ENCODE data around the gene UBIAD1.
"Not testable (repeated sequence)": the region's sequence is repeated elsewhere in the genome, so short reads cannot be mapped to it uniquely, and the experiment has no call there.

The UBIAD1 gene

DNA sequence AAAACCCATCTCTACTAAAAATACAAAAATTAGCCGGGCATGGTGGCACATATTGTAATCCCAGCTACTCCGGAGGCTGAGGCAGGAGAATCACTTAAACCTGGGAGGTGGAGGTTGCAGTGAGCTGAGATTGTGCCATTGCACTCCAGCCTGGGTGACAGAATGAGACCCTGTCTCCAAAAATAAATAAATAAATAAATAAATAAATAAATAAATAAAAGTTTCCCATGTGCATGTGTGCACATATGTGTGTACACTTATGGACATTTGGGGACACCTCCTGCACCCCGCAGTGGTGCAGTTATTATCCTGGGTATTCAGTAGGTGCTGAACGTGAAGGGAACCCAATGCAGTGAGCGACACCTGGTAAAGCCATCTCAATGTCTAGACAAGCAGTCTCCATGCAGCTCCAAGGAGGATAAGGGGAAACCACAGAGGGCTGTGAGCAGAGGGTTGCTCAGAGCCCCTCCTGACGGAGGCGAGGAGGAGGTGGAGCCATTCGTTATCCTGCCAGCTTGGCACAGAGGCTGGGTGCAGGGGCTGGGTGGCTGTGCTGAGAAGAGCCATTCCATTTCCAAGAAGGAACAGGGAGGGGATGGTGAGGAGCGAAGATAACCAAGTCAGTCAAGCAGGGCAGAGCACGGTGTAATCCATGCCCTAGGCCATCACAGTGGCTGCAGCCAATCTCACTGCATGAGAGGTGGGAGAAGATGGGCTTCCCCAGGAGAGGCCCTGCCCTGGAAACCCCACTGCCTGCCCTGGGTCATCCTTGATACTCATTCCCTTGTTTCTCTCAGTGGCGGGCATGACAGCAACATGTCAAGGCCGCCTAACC is 25.6 kb downstream of the UBIAD1 start:
- no peak for DNase-seq (ENCODE audit: low read depth)

DNA sequence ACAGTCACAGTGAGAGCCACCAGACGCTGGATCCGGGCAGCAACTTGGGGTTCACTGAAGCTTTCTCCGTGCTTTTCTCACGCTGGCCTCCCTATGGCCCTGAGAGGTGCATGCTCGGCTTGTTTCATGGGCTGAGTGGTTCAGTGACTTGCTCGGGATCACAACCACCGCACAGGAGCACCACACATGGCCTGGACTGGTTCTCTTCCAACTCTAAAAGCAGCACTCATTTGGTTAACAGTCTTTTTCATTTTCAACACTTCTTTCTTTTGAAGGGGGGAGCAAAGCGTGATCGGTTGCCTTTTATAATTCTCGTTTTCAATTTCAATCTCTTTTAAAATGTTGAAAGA is 26.2 kb downstream of the UBIAD1 start:
- H3K4me3 ChIP-seq (ENCODE audit: control insufficient read depth, low read depth, low read length): no peak overlapping the region
- DNase-seq (ENCODE audit: low read depth): no peak
- TF ChIP-seq, protein P1, sequence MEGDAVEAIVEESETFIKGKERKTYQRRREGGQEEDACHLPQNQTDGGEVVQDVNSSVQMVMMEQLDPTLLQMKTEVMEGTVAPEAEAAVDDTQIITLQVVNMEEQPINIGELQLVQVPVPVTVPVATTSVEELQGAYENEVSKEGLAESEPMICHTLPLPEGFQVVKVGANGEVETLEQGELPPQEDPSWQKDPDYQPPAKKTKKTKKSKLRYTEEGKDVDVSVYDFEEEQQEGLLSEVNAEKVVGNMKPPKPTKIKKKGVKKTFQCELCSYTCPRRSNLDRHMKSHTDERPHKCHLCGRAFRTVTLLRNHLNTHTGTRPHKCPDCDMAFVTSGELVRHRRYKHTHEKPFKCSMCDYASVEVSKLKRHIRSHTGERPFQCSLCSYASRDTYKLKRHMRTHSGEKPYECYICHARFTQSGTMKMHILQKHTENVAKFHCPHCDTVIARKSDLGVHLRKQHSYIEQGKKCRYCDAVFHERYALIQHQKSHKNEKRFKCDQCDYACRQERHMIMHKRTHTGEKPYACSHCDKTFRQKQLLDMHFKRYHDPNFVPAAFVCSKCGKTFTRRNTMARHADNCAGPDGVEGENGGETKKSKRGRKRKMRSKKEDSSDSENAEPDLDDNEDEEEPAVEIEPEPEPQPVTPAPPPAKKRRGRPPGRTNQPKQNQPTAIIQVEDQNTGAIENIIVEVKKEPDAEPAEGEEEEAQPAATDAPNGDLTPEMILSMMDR (conservative IDR thresholded peaks at IDR 0.05; ENCODE audit: control insufficient read depth, insufficient read depth, low read depth, low read length): no peak

More for the DNA sequence above, 25.6 kb downstream of the UBIAD1 start:
- no peak overlapping the region for H3K4me3 ChIP-seq (ENCODE audit: control insufficient read depth, low read depth, low read length)
- TF ChIP-seq, protein P1 (conservative IDR thresholded peaks at IDR 0.05; ENCODE audit: control insufficient read depth, insufficient read depth, low read depth, low read length): no peak

DNA sequence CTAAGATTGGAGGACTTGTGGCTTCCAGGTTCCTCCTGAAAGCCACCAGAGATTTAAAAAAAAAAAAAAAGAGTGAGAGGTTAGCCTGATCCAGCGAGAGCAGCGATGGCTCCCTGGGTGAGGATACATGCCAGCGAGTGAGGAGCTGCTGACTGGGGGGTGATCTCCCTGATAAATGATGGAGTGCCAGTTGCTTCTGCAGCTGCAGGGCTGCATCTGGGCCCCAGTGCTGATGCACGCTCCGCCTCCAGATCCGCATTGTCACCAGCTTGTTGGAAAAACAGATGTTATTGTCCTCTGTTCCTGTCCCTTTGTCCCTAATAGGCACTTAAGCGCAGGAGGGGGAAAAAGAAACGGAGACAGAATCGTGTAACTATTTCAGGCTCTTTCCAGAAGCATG is 28.6 kb downstream of the UBIAD1 start:
- TF ChIP-seq, protein P1 (conservative IDR thresholded peaks at IDR 0.05; ENCODE audit: control insufficient read depth, insufficient read depth, low read depth, low read length): no peak
- no peak overlapping the region for H3K4me3 ChIP-seq (ENCODE audit: control insufficient read depth, low read depth, low read length)
- no peak for DNase-seq (ENCODE audit: low read depth)

DNA sequence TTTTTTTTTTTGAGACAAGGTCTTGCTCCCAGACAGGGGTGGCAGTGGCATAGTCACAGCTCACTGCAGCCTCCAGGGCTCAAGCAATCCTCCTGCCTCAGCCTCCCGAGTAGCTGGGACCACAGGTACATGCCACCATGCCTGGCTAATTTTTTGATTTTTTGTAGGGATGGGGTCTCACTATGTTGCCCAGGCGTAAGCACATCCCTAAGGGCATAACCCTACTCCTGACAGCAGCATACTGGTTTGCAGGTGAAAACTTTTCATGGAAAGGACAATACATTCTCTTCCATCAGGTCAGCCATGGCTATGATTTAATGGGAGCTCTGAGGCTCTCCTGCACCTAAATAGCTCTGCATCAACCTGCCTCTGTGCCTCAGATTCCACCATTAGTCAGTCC is 29.4 kb downstream of the UBIAD1 start:
- no peak for DNase-seq (ENCODE audit: low read depth)
- H3K4me3 ChIP-seq (ENCODE audit: control insufficient read depth, low read depth, low read length): no peak overlapping the region
- TF ChIP-seq, protein P1 (conservative IDR thresholded peaks at IDR 0.05; ENCODE audit: control insufficient read depth, insufficient read depth, low read depth, low read length): no peak

DNA sequence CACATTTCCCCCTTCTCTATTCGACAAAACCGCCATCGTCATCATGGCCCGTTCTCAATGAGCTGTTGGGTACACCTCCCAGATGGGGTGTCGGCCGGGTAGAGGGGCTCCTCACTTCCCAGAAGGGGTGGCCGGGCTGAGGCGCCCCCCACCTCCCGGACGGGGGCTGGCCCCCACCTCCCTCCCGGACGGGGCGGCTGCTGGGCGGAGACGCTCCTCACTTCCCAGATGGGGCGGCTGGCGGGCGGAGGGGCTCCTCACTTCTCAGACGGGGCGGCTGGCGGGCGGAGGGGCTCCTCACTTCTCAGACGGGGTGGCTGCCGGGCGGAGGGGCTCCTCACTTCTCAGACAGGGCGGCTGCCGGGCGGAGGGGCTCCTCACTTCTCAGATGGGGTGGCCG is 32.5 kb downstream of the UBIAD1 start:
- not testable (repeated sequence) for DNase-seq (ENCODE audit: low read depth); H3K4me3 ChIP-seq (ENCODE audit: control insufficient read depth, low read depth, low read length)

DNA sequence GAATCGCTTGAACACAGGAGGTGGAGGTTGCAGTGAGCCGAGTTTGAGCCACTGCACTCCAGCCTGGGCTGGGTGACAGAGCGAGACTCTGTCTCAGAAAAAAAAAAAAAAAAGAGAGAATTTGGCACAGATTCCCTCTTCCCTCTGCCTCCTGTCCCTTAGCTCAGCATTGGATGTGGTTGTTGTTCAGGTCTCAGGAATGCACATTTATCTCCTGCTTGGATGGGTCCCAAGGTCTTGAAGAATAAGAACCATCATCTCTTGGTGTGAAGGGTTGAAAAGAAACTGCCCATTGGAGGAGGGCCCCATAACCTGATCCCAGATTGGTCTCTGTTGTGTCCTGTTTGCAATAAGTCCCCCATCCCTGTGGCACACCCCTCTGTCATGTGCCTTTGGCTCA is 34.9 kb downstream of the UBIAD1 start:
- TF ChIP-seq, protein P1 (conservative IDR thresholded peaks at IDR 0.05; ENCODE audit: control insufficient read depth, insufficient read depth, low read depth, low read length): no peak
- peak; percentile 77 for DNase-seq (ENCODE audit: low read depth)
- no peak overlapping the region for H3K4me3 ChIP-seq (ENCODE audit: control insufficient read depth, low read depth, low read length)

DNA sequence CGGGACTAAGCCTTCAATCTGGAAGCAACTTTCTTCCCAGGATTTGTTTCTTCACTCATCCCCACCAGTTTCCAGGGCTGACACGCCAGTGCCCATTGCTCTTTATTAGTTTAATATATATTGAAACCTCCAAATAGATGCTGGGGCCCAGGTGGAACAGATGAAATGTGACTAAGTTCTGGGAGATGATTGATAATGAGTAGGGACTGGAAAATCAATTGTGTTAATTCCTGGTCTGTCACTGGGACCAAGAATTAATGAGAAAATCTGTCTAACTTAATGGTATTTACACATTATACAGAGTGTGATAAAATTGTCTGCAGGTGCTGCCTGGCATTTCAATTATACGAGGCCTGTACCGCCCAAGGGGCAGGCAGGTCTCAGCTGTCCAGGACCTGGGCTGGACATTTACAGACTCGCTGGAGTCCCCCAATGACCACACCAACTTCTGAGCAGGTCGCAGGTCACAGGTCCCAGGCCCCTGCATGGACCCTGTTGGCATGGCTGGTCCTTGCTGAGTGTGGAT is 35.8 kb downstream of the UBIAD1 start:
- TF ChIP-seq, protein P1 (conservative IDR thresholded peaks at IDR 0.05; ENCODE audit: control insufficient read depth, insufficient read depth, low read depth, low read length): no peak
- no peak overlapping the region for H3K4me3 ChIP-seq (ENCODE audit: control insufficient read depth, low read depth, low read length)
- DNase-seq (ENCODE audit: low read depth): no peak
